Choroid plexus epithelial cell (primary cell): ENCODE results near the gene MLLT3.

Experiments used
- DNase-seq: peaks from one replicate; pipeline ENCODE4 v3.0.0-alpha.2; 2010; ENCODE audit warnings: low read depth
- H3K4me3 ChIP-seq: 2 replicates; pipeline ENCODE4 v1.5.1; 2011; ENCODE audit warnings: low read depth, mild to moderate bottlenecking, control low read depth, low read length, moderate library complexity
- TF ChIP-seq, protein P1 (sequence below): conservative IDR thresholded peaks from 2 replicates; pipeline ENCODE4 v1.5.1; 2011; ENCODE audit warnings: low read depth, mild to moderate bottlenecking, control low read depth, inconsistent platforms, low read length, moderate library complexity

MLLT3 gene

GRCh38 chr9:20620650-20621470, 1.4 kb downstream of the MLLT3 start:
- peak overlapping the region; percentile 81 for H3K4me3 ChIP-seq
- TF ChIP-seq, protein P1, sequence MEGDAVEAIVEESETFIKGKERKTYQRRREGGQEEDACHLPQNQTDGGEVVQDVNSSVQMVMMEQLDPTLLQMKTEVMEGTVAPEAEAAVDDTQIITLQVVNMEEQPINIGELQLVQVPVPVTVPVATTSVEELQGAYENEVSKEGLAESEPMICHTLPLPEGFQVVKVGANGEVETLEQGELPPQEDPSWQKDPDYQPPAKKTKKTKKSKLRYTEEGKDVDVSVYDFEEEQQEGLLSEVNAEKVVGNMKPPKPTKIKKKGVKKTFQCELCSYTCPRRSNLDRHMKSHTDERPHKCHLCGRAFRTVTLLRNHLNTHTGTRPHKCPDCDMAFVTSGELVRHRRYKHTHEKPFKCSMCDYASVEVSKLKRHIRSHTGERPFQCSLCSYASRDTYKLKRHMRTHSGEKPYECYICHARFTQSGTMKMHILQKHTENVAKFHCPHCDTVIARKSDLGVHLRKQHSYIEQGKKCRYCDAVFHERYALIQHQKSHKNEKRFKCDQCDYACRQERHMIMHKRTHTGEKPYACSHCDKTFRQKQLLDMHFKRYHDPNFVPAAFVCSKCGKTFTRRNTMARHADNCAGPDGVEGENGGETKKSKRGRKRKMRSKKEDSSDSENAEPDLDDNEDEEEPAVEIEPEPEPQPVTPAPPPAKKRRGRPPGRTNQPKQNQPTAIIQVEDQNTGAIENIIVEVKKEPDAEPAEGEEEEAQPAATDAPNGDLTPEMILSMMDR = no peak
- DNase-seq = peak; percentile 50

DNA sequence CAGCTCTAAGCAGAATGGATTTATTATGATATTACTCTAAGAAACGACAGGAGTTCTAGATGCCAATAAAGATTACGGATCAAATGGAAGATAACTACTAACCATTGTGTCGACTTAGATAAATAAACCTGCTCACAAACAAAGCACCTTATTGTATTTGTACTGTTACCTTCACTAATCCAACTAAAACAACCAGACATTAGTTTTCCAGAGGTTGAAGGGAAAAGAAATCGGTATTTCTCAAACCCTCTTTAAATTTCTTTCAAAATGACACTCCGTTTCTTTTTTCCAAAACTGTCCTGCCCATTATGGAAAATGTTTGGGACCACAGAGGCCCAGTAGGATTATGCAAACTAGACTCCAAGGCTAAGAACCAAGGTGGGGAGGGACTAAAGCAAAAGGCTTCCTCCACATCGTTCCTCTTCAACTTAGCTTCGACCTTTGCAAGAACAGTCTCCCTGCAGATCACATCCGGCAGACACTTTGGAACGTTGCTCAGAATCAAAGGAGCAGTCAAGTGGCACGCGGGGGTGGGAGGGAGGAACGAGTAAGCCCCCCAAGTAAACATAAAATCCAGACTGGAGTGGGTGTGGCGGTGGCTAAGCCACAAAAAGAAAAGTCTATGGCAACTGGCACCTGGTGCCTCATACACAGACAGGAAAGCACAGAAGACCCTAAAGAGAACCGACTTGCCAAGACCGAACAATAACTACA, 2.7 kb downstream of the MLLT3 start:
- TF ChIP-seq, protein P1 = no peak
- DNase-seq = peak; percentile 24
- H3K4me3 ChIP-seq = peak overlapping the region; percentile 81

GRCh38 chr9:20618361-20618802, 3.9 kb downstream of the MLLT3 start:
- DNase-seq = peak; percentile 72
- no peak overlapping the region for H3K4me3 ChIP-seq
- TF ChIP-seq, protein P1 = no peak

GRCh38 chr9:20616808-20617207, 5.5 kb downstream of the MLLT3 start:
- DNase-seq = no peak
- H3K4me3 ChIP-seq = no peak overlapping the region
- TF ChIP-seq, protein P1 = no peak

DNA sequence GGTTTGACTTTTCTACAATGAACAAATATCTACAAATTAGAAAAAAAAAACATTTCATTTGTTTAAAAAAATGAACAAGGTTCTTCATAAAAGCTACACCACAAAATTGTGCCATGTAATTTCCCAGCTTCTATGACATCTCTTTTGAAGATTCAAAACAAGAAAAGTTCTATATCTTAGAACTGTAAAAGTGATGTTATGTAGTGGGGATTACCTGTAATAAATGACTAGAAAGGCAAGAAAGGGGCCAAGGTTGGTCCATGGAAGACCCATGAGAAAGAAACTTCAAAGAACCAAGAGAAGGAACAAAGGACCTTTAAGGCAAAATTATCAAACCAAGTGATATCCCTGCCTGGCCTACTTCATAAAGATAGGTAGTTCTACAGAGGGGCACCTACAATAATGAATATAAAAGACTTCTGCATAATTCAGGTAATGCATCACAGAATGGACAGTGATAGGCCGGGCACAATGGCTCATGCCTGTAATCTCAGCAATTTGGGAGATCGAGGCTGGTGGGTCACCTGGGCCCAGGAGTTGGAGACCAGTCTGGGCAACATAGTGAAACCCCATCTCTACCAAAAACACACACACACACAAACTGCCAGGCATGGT, 7.6 kb downstream of the MLLT3 start:
- TF ChIP-seq, protein P1 = no peak
- no peak overlapping the region for H3K4me3 ChIP-seq
- no peak for DNase-seq

- TF ChIP-seq, protein P1 = peak; percentile 58
- DNase-seq = peak; percentile 90
- peak overlapping the region; percentile 22 for H3K4me3 ChIP-seq
These were observed 10.5 kb downstream of the MLLT3 start for GRCh38 chr9:20611691-20612287.
